CD4-positive, alpha-beta T cell (primary cell): ENCODE measurements around the gene FGGY. TPM values are rescaled to one million over a fixed set of nuclear protein-coding genes. Genes with fewer than 3 reads are reported as not detected.

Source experiments
- ATAC-seq: fragments of 200-7000 bp; cut with Tn5 transposase; one replicate; pipeline ENCODE4 v1.10.0; 2022; ENCODE audit warnings: mild to moderate bottlenecking; ENCODE audit not compliant: poor library complexity
- CTCF ChIA-PET: fragments of 350-600 bp; sonication (Branson Sonifier 250); formaldehyde crosslinking; loops from one replicate; lab custom pipeline; 2021; ENCODE audit warnings: antibody characterized with exemption, inconsistent platforms; lab: Charles Lee
- POLR2A ChIA-PET: fragments of 350-600 bp; sonication (Branson Sonifier 250); formaldehyde crosslinking; loops from one replicate; lab custom pipeline; 2021; ENCODE audit warnings: antibody characterized with exemption, inconsistent platforms; lab: Charles Lee
- DNase-seq, 14 experiments: peaks; one replicate each; pipeline ENCODE4 v3.0.0-alpha.2; 2013 to 2020; ENCODE audit warnings: mixed read lengths in 2 of 14
- H3K27ac ChIP-seq, 2 donors: one replicate each; pipeline versions ENCODE4 v1.5.1 to v1.7.0; 2013; ENCODE audit warnings: low read length in 2 of 2, low read depth in 1 of 2, mild to moderate bottlenecking in 1 of 2
- H3K27me3 ChIP-seq, 2 experiments: 1 replicate in 1 of 2; 2 replicates in 1 of 2; pipeline versions ENCODE4 v1.6.1 to v1.7.0; 2013; ENCODE audit warnings: low read length in 2 of 2, control low read depth in 1 of 2, mild to moderate bottlenecking in 1 of 2, moderate library complexity in 1 of 2; ENCODE audit not compliant: insufficient read depth in 2 of 2, control insufficient read depth in 1 of 2
- H3K36me3 ChIP-seq: one replicate; pipeline ENCODE4 v1.6.1; 2013; ENCODE audit warnings: low read length, control low read depth; ENCODE audit not compliant: insufficient read depth
- H3K4me1 ChIP-seq: one replicate; pipeline ENCODE4 v1.6.1; 2013; ENCODE audit warnings: low read length, control low read depth; ENCODE audit not compliant: insufficient read depth
- H3K4me3 ChIP-seq: one replicate; pipeline ENCODE4 v1.5.1; 2013; ENCODE audit warnings: mild to moderate bottlenecking, low read length, moderate library complexity
- H3K9me3 ChIP-seq, 2 experiments: 1 replicate in 1 of 2; 2 replicates in 1 of 2; pipeline versions ENCODE4 v1.6.1 to v1.7.0; 2013; ENCODE audit warnings: low read length in 2 of 2, mild to moderate bottlenecking in 2 of 2, control low read depth in 1 of 2, moderate library complexity in 1 of 2; ENCODE audit not compliant: control insufficient read depth in 1 of 2, insufficient read depth in 1 of 2
- H3K27ac Mint-ChIP-seq: one replicate; pipeline ENCODE4 v1.8.0; 2020; ENCODE audit warnings: mixed read lengths
- H3K27me3 Mint-ChIP-seq: one replicate; pipeline ENCODE4 v1.8.0; 2021; ENCODE audit warnings: mixed read lengths
- H3K36me3 Mint-ChIP-seq: one replicate; pipeline ENCODE4 v1.8.0; 2021; ENCODE audit warnings: low read depth, mixed read lengths
- H3K4me1 Mint-ChIP-seq: one replicate; pipeline ENCODE4 v1.8.0; 2021; ENCODE audit warnings: low read depth, mixed read lengths
- H3K4me3 Mint-ChIP-seq: one replicate; pipeline ENCODE4 v1.8.0; 2020; ENCODE audit warnings: mild to moderate bottlenecking, mixed read lengths
- H3K9me3 Mint-ChIP-seq: one replicate; pipeline ENCODE4 v1.8.0; 2020; ENCODE audit warnings: mixed read lengths
- CTCF ChIP-seq: fragments of 200-600 bp; IDR thresholded peaks from one replicate; pipeline ENCODE4 v1.8.0; 2022; ENCODE audit warnings: antibody characterized with exemption, mild to moderate bottlenecking
- intact Hi-C, 2 experiments: fragments of 100-400 bp; cut with DNase I in 1 of 2; cut with micrococcal nuclease in 1 of 2; formaldehyde crosslinking; loops; one replicate each; pipeline versions ENCODE4 v1.15.1 to v1.9.0; 2023 to 2025; cut with DNase I, micrococcal nuclease
- total RNA-seq, 174 experiments: library from RNA in 2 of 174; stranded (reverse) in 2 of 174; gene quantifications; one replicate each; pipeline ENCODE4 v1.2.3 and lab custom pipeline; 2021 to 2026

FGGY gene
- total RNA-seq, 2 experiments from 2014 or later, result 9.5 to 10.0 TPM

DNA sequence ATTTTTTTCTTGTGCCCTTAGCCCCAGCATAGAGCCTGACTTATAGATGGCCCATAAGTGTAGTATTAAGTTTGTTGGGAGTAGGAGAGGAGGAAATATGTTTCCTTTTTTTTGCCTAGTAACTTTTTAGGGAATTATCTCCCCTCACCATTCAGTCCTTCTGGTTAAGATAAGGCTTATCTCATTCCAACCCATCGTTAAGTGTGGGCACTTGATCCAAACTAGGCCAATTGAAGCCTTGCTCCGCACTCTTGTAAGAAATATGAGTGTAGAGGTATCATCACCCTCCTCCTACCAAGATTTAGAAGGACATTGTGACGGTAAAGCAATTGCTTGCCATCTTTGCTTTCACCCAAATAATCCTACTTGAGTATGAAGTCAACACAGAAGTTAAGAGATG lies 8.8 kb upstream of the FGGY start:
- ATAC-seq, result no peak
- no peak overlapping the region for H3K4me3 Mint-ChIP-seq
- no peaks in the 10 kb centered on the region for H3K4me1 Mint-ChIP-seq
- ChIA-PET CTCF (no interaction called here), POLR2A (no interaction called here)
- Histone ChIP-seq H3K4me3 (no peak overlapping the region), H3K36me3 (no peaks in the 10 kb centered on the region), H3K9me3 (no peaks in the 10 kb centered on the region), H3K27ac (no peak overlapping the region), H3K4me1 (no peaks in the 10 kb centered on the region), H3K27me3 (peaks cover 0 to 17% of the 10 kb centered on the region in 2 experiments)
- H3K27me3 Mint-ChIP-seq, result peaks cover under 1% of the 10 kb centered on the region
- H3K9me3 Mint-ChIP-seq, result no peaks in the 10 kb centered on the region
- DNase-seq, result no peak
- no peak overlapping the region for H3K27ac Mint-ChIP-seq
- intact Hi-C loops, result no loop called here
- no peaks in the 10 kb centered on the region for H3K36me3 Mint-ChIP-seq
- TF ChIP-seq CTCF, result no peak

DNA sequence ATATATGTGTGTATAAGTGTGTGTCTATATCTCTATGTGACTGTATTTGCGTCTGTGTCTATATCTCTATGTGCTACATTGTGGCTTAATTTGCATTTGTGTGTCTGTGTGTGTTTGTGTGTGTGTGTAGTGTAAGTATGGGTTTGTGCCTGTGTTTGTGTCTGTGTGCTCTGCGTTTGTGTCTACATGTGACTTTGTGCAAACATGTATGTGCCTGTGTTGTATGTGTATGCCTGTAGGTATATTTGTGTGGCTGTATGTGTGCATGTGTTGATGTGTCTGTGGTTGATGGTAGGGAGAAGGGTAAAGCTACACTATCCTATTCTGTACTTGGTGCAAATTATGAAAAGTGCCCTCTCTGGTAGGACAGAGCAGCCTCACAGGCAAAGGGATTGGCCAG lies 7.3 kb upstream of the FGGY start:
- no peaks in the 10 kb centered on the region for H3K9me3 ChIP-seq
- intact Hi-C loops, result no loop called here
- ATAC-seq (no peak), DNase-seq (no peak)
- H3K4me3 ChIP-seq, result no peak overlapping the region
- H3K27me3 Mint-ChIP-seq, result no peaks in the 10 kb centered on the region
- no peak overlapping the region for H3K4me3 Mint-ChIP-seq
- no peaks in the 10 kb centered on the region for H3K36me3 ChIP-seq
- ChIA-PET POLR2A (no interaction called here), CTCF (no interaction called here)
- H3K4me1 ChIP-seq, result peaks cover 3% of the 10 kb centered on the region
- H3K9me3 Mint-ChIP-seq, result no peaks in the 10 kb centered on the region
- no peak for TF ChIP-seq CTCF
- no peaks in the 10 kb centered on the region for H3K4me1 Mint-ChIP-seq
- H3K27me3 ChIP-seq, result peaks cover 0 to 2% of the 10 kb centered on the region in 2 experiments
- H3K36me3 Mint-ChIP-seq, result no peaks in the 10 kb centered on the region
- H3K27ac Mint-ChIP-seq, result no peak overlapping the region
- no peak overlapping the region for H3K27ac ChIP-seq

GRCh38 chr1:59290193-59290949 lies 6.5 kb upstream of the FGGY start:
- H3K4me1 ChIP-seq, result peaks cover 3% of the 10 kb centered on the region
- Mint-ChIP-seq H3K36me3 (no peaks in the 10 kb centered on the region), H3K27ac (no peak overlapping the region), H3K27me3 (no peaks in the 10 kb centered on the region), H3K4me1 (peaks cover 4% of the 10 kb centered on the region), H3K9me3 (no peaks in the 10 kb centered on the region), H3K4me3 (no peak overlapping the region)
- H3K27ac ChIP-seq, result no peak overlapping the region
- no peaks in the 10 kb centered on the region for H3K36me3 ChIP-seq
- ChIA-PET CTCF (no interaction called here), POLR2A (no interaction called here)
- no peaks in the 10 kb centered on the region for H3K9me3 ChIP-seq
- no peak overlapping the region for H3K4me3 ChIP-seq
- TF ChIP-seq CTCF, result no peak
- intact Hi-C loops, result loop anchor here in 1 of 2 experiments (10.0 kb wide), 2 partner anchors 524 to 746 kb away; partner anchors contain the start of genes HOOK1 and OMA1
- DNase-seq (peak in 4 of 14 experiments; percentile 10 to 55 (median 26)), ATAC-seq (peak; percentile 37)
- H3K27me3 ChIP-seq, result no peaks in the 10 kb centered on the region
